CD4-positive, alpha-beta T cell (primary cell): ENCODE data around the gene CLBA1. TPM values are rescaled to one million over a fixed set of nuclear protein-coding genes. Genes with fewer than 3 reads are reported as not detected.

ENCODE experiments used
- ATAC-seq: fragments of 200-7000 bp; cut with Tn5 transposase; one replicate; pipeline ENCODE4 v1.10.0; 2022; ENCODE audit warnings: mild to moderate bottlenecking; ENCODE audit not compliant: poor library complexity
- CTCF ChIA-PET: fragments of 350-600 bp; sonication (Branson Sonifier 250); formaldehyde crosslinking; loops from one replicate; lab custom pipeline; 2021; ENCODE audit warnings: antibody characterized with exemption, inconsistent platforms; lab: Charles Lee
- POLR2A ChIA-PET: fragments of 350-600 bp; sonication (Branson Sonifier 250); formaldehyde crosslinking; loops from one replicate; lab custom pipeline; 2021; ENCODE audit warnings: antibody characterized with exemption, inconsistent platforms; lab: Charles Lee
- DNase-seq, 14 experiments: peaks; one replicate each; pipeline ENCODE4 v3.0.0-alpha.2; 2013 to 2020; ENCODE audit warnings: mixed read lengths in 2 of 14
- H3K27ac ChIP-seq, 2 donors: one replicate each; pipeline versions ENCODE4 v1.5.1 to v1.7.0; 2013; ENCODE audit warnings: low read length in 2 of 2, low read depth in 1 of 2, mild to moderate bottlenecking in 1 of 2
- H3K27me3 ChIP-seq, 2 experiments: 1 replicate in 1 of 2; 2 replicates in 1 of 2; pipeline versions ENCODE4 v1.6.1 to v1.7.0; 2013; ENCODE audit warnings: low read length in 2 of 2, control low read depth in 1 of 2, mild to moderate bottlenecking in 1 of 2, moderate library complexity in 1 of 2; ENCODE audit not compliant: insufficient read depth in 2 of 2, control insufficient read depth in 1 of 2
- H3K36me3 ChIP-seq: one replicate; pipeline ENCODE4 v1.6.1; 2013; ENCODE audit warnings: low read length, control low read depth; ENCODE audit not compliant: insufficient read depth
- H3K4me1 ChIP-seq: one replicate; pipeline ENCODE4 v1.6.1; 2013; ENCODE audit warnings: low read length, control low read depth; ENCODE audit not compliant: insufficient read depth
- H3K4me3 ChIP-seq: one replicate; pipeline ENCODE4 v1.5.1; 2013; ENCODE audit warnings: mild to moderate bottlenecking, low read length, moderate library complexity
- H3K9me3 ChIP-seq, 2 experiments: 1 replicate in 1 of 2; 2 replicates in 1 of 2; pipeline versions ENCODE4 v1.6.1 to v1.7.0; 2013; ENCODE audit warnings: low read length in 2 of 2, mild to moderate bottlenecking in 2 of 2, control low read depth in 1 of 2, moderate library complexity in 1 of 2; ENCODE audit not compliant: control insufficient read depth in 1 of 2, insufficient read depth in 1 of 2
- H3K27ac Mint-ChIP-seq: one replicate; pipeline ENCODE4 v1.8.0; 2020; ENCODE audit warnings: mixed read lengths
- H3K27me3 Mint-ChIP-seq: one replicate; pipeline ENCODE4 v1.8.0; 2021; ENCODE audit warnings: mixed read lengths
- H3K36me3 Mint-ChIP-seq: one replicate; pipeline ENCODE4 v1.8.0; 2021; ENCODE audit warnings: low read depth, mixed read lengths
- H3K4me1 Mint-ChIP-seq: one replicate; pipeline ENCODE4 v1.8.0; 2021; ENCODE audit warnings: low read depth, mixed read lengths
- H3K4me3 Mint-ChIP-seq: one replicate; pipeline ENCODE4 v1.8.0; 2020; ENCODE audit warnings: mild to moderate bottlenecking, mixed read lengths
- H3K9me3 Mint-ChIP-seq: one replicate; pipeline ENCODE4 v1.8.0; 2020; ENCODE audit warnings: mixed read lengths
- intact Hi-C, 2 experiments: fragments of 100-400 bp; cut with DNase I in 1 of 2; cut with micrococcal nuclease in 1 of 2; formaldehyde crosslinking; loops; one replicate each; pipeline versions ENCODE4 v1.15.1 to v1.9.0; 2023 to 2025; cut with DNase I, micrococcal nuclease
- total RNA-seq, 174 experiments: library from RNA in 2 of 174; stranded (reverse) in 2 of 174; gene quantifications; one replicate each; pipeline ENCODE4 v1.2.3 and lab custom pipeline; 2021 to 2026
- TF ChIP-seq, protein P1 (sequence below): fragments of 200-600 bp; IDR thresholded peaks from one replicate; pipeline ENCODE4 v1.8.0; 2022; ENCODE audit warnings: antibody characterized with exemption, mild to moderate bottlenecking

The CLBA1 gene
- total RNA-seq, 2 experiments from 2014 or later = 1.7 to 1.8 TPM

DNA sequence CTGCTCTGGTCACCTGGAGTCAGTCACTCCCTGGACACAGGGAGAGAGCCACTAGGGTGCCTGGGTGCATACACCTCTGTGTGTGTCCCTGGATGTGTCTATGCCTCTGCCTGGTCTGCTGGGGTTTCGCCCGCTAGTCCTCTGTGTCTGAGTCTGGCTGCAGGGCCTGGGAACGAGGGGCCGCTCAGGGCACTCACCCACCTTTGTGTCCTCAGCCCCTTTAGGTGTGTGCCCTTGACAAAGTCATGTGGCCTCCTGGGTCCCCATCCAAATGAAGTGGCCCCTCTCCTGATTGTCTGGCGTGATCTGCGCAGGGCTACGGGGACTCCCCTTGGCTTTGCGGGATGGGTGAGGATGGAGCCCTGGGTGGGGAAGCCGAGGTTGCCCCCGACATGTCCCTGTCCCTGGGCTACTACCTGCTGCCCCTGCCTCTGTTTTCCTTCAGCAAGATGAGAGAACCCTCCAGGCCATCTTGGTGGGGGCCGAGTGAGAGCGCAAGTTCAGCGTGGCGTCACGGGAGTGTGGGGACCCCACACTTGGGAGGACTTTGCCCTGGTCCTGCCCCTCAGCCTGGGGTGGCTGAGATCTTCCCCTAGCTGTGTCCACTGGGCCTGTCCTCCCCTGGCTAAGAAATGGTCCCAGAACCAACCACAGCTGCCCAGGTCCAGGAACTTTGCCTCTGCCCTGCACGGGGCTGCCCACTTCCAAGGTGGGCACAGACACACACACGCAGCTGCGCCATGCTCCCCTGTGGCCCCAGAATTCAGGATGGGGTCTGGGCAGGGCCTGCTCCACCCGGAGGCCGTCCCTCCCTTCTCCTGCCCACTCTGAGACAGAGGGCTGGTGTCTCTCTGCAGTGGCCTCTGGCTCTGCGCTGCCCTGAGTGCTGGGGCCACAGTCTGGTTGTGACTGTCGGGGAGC is 4.7 kb upstream of the CLBA1 start:
- POLR2A ChIA-PET = no interaction called here
- DNase-seq = peak in 1 of 14 experiments; percentile 10
- no peak overlapping the region for H3K4me3 Mint-ChIP-seq

GRCh38 chr14:104981699-104982541 is 3.7 kb upstream of the CLBA1 start:
- H3K27me3 Mint-ChIP-seq = peaks cover 23% of the 10 kb centered on the region
- no peaks in the 10 kb centered on the region for H3K9me3 Mint-ChIP-seq
- Histone ChIP-seq H3K4me3 (no peak overlapping the region), H3K27ac (no peak overlapping the region), H3K36me3 (no peaks in the 10 kb centered on the region), H3K4me1 (peaks cover 28% of the 10 kb centered on the region), H3K27me3 (peaks cover 13 to 17% of the 10 kb centered on the region in 2 experiments), H3K9me3 (peaks cover 0 to 9% of the 10 kb centered on the region in 2 experiments)
- no peak overlapping the region for H3K4me3 Mint-ChIP-seq
- CTCF ChIA-PET = interaction anchor here (2.9 kb wide), 1 partner anchor 64 kb away, joined by 11 read pairs; no protein-coding TSS in a partner anchor
- H3K4me1 Mint-ChIP-seq = no peaks in the 10 kb centered on the region
- DNase-seq (no peak), ATAC-seq (no peak)
- TF ChIP-seq, protein P1, sequence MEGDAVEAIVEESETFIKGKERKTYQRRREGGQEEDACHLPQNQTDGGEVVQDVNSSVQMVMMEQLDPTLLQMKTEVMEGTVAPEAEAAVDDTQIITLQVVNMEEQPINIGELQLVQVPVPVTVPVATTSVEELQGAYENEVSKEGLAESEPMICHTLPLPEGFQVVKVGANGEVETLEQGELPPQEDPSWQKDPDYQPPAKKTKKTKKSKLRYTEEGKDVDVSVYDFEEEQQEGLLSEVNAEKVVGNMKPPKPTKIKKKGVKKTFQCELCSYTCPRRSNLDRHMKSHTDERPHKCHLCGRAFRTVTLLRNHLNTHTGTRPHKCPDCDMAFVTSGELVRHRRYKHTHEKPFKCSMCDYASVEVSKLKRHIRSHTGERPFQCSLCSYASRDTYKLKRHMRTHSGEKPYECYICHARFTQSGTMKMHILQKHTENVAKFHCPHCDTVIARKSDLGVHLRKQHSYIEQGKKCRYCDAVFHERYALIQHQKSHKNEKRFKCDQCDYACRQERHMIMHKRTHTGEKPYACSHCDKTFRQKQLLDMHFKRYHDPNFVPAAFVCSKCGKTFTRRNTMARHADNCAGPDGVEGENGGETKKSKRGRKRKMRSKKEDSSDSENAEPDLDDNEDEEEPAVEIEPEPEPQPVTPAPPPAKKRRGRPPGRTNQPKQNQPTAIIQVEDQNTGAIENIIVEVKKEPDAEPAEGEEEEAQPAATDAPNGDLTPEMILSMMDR = no peak
- intact Hi-C loops = loop anchor here in 1 of 2 experiments (5.0 kb wide), 1 partner anchor 200 kb away; the partner anchor contains the start of gene NUDT14
- H3K36me3 Mint-ChIP-seq = no peaks in the 10 kb centered on the region
- no peak overlapping the region for H3K27ac Mint-ChIP-seq
- POLR2A ChIA-PET = no interaction called here

More for the DNA sequence above, 4.7 kb upstream of the CLBA1 start:
- Histone ChIP-seq H3K4me1 (peaks cover 24% of the 10 kb centered on the region), H3K9me3 (peaks cover 0 to 11% of the 10 kb centered on the region in 2 experiments), H3K36me3 (no peaks in the 10 kb centered on the region), H3K27me3 (peaks cover 21 to 25% of the 10 kb centered on the region in 2 experiments), H3K4me3 (no peak overlapping the region), H3K27ac (no peak overlapping the region)
- TF ChIP-seq, protein P1 = no peak
- H3K27ac Mint-ChIP-seq = no peak overlapping the region
- intact Hi-C loops = loop anchor here in 1 of 2 experiments (5.0 kb wide), 1 partner anchor 201 kb away; the partner anchor contains the start of gene NUDT14
- no peaks in the 10 kb centered on the region for H3K9me3 Mint-ChIP-seq
- peaks cover 5% of the 10 kb centered on the region for H3K4me1 Mint-ChIP-seq
- H3K36me3 Mint-ChIP-seq = no peaks in the 10 kb centered on the region
- peaks cover 32% of the 10 kb centered on the region for H3K27me3 Mint-ChIP-seq
- CTCF ChIA-PET = interaction anchor here (2.9 kb wide), 1 partner anchor 65 kb away, joined by 11 read pairs; no protein-coding TSS in a partner anchor
- no peak for ATAC-seq
